Caco-2 (cell line): ENCODE results near the gene SCLT1. TPM values are rescaled to one million over a fixed set of nuclear protein-coding genes. Genes with fewer than 3 reads are reported as not detected.

Experiments
- BruUV-seq: library from RNA; stranded (reverse); fragments of 400-500 nt; replicated peaks from 2 replicates; lab custom pipeline; 2021; lab: Mats Ljungman, UMichigan
- CTCF ChIA-PET: fragments of 300-600 bp; sonication (Branson Sonifier 250); formaldehyde crosslinking; loops from one replicate; lab custom pipeline; 2022; ENCODE audit warnings: antibody characterized with exemption; lab: Charles Lee
- POLR2A ChIA-PET: fragments of 300-600 bp; sonication (Branson Sonifier 250); formaldehyde crosslinking; loops from one replicate; lab custom pipeline; 2022; ENCODE audit warnings: antibody characterized with exemption; lab: Charles Lee
- DNase-seq, 2 experiments: peaks; one replicate each; pipeline versions ENCODE4 v3.0.0 to v3.0.0-alpha.2; 2020 to 2022
- H3K27me3 ChIP-seq: replicated peaks from 2 replicates; pipeline ENCODE4 v1.6.0; 2011; ENCODE audit warnings: low read length; ENCODE audit not compliant: control insufficient read depth, insufficient read depth
- H3K36me3 ChIP-seq: 2 replicates; pipeline ENCODE4 v1.5.1; 2011; ENCODE audit warnings: low read length; ENCODE audit not compliant: control insufficient read depth, insufficient read depth
- H3K4me1 ChIP-seq: fragments of 250-450 bp; sonication (Bioruptor Pico); 2 replicates; pipeline ENCODE4 v1.5.1; 2020; ENCODE audit warnings: mild to moderate bottlenecking
- H3K4me3 ChIP-seq: 2 replicates; pipeline ENCODE4 v1.5.1; 2011; ENCODE audit warnings: low read depth, mild to moderate bottlenecking, control low read depth, low read length
- H3K9me3 ChIP-seq: fragments of 250-450 bp; sonication (Bioruptor Pico); 2 replicates; pipeline ENCODE4 v1.5.1; 2020; ENCODE audit warnings: mild to moderate bottlenecking, moderate library complexity
- H3K27ac Mint-ChIP-seq: one replicate; pipeline ENCODE4 v1.8.0; 2022; ENCODE audit warnings: mixed read lengths; ENCODE audit not compliant: unreplicated experiment
- H3K27me3 Mint-ChIP-seq: one replicate; pipeline ENCODE4 v1.8.0; 2022; ENCODE audit warnings: mixed read lengths; ENCODE audit not compliant: insufficient read depth, unreplicated experiment
- H3K36me3 Mint-ChIP-seq: one replicate; pipeline ENCODE4 v1.8.0; 2022; ENCODE audit warnings: mild to moderate bottlenecking, mixed read lengths; ENCODE audit not compliant: insufficient read depth, unreplicated experiment
- H3K4me1 Mint-ChIP-seq: one replicate; pipeline ENCODE4 v1.8.0; 2022; ENCODE audit warnings: low read depth, mixed read lengths; ENCODE audit not compliant: unreplicated experiment
- H3K4me3 Mint-ChIP-seq: one replicate; pipeline ENCODE4 v1.8.0; 2022; ENCODE audit warnings: mild to moderate bottlenecking, moderate library complexity, mixed read lengths; ENCODE audit not compliant: unreplicated experiment
- H3K9me3 Mint-ChIP-seq: one replicate; pipeline ENCODE4 v1.8.0; 2022; ENCODE audit warnings: mixed read lengths; ENCODE audit not compliant: unreplicated experiment
- CTCF ChIP-seq, 2 experiments: fragments of 200-600 bp in 1 of 2; IDR thresholded peaks; 1 replicate in 1 of 2; 2 replicates in 1 of 2; pipeline versions ENCODE4 v1.5.1 to v1.8.0; 2011 to 2022; ENCODE audit warnings: antibody characterized with exemption in 1 of 2, control low read depth in 1 of 2, inconsistent platforms in 1 of 2, low read depth in 1 of 2, low read length in 1 of 2, mild to moderate bottlenecking in 1 of 2, moderate library complexity in 1 of 2; ENCODE audit not compliant: insufficient read depth in 1 of 2, severe bottlenecking in 1 of 2, unreplicated experiment in 1 of 2
- intact Hi-C: fragments of 100-400 bp; cut with micrococcal nuclease; formaldehyde crosslinking; loops from one replicate; pipeline ENCODE4 v1.10.0; 2022; ENCODE audit not compliant: unreplicated experiment
- total RNA-seq: library from RNA; stranded (reverse); gene quantifications from 2 replicates; pipeline ENCODE4 v1.2.3, GENCODE V29; 2022

Gene SCLT1
- total RNA-seq, 1 experiment from 2014 or later = 9.3 TPM

GRCh38 chr4:128979934-128980333 lies 113.4 kb downstream of the SCLT1 start:
- Histone ChIP-seq H3K27me3 (no peaks in the 10 kb centered on the region), H3K4me3 (no peak overlapping the region), H3K36me3 (no peaks in the 10 kb centered on the region), H3K4me1 (no peaks in the 10 kb centered on the region), H3K9me3 (no peaks in the 10 kb centered on the region)
- DNase-seq = no peak
- CTCF ChIA-PET = no interaction called here
- H3K27me3 Mint-ChIP-seq = no peaks in the 10 kb centered on the region
- no peak for TF ChIP-seq CTCF (IDR thresholded peaks at IDR 0.05; ENCODE audit: insufficient read depth in 1 of 2, low read depth in 1 of 2, low read length in 1 of 2, severe bottlenecking in 1 of 2, unreplicated experiment in 1 of 2)
- H3K4me3 Mint-ChIP-seq = no peak overlapping the region
- intact Hi-C loops = no loop called here
- H3K36me3 Mint-ChIP-seq = no peaks in the 10 kb centered on the region
- no TSS peak for BruUV-seq
- H3K27ac Mint-ChIP-seq = no peak overlapping the region
- POLR2A ChIA-PET = no interaction called here
- no peaks in the 10 kb centered on the region for H3K9me3 Mint-ChIP-seq
- no peaks in the 10 kb centered on the region for H3K4me1 Mint-ChIP-seq

GRCh38 chr4:128978985-128979384 lies 114.4 kb downstream of the SCLT1 start:
- DNase-seq = no peak
- H3K4me1 ChIP-seq = no peaks in the 10 kb centered on the region
- Mint-ChIP-seq H3K36me3 (no peaks in the 10 kb centered on the region), H3K4me3 (no peak overlapping the region), H3K27me3 (no peaks in the 10 kb centered on the region), H3K27ac (no peak overlapping the region), H3K4me1 (no peaks in the 10 kb centered on the region), H3K9me3 (no peaks in the 10 kb centered on the region)
- TF ChIP-seq CTCF (IDR thresholded peaks at IDR 0.05; ENCODE audit: insufficient read depth in 1 of 2, low read depth in 1 of 2, low read length in 1 of 2, severe bottlenecking in 1 of 2, unreplicated experiment in 1 of 2) = no peak
- CTCF ChIA-PET = no interaction called here
- intact Hi-C loops = no loop called here
- no peaks in the 10 kb centered on the region for H3K9me3 ChIP-seq
- H3K36me3 ChIP-seq = no peaks in the 10 kb centered on the region
- POLR2A ChIA-PET = no interaction called here
- H3K27me3 ChIP-seq = no peaks in the 10 kb centered on the region
- H3K4me3 ChIP-seq = no peak overlapping the region
- BruUV-seq = no TSS peak

- Histone ChIP-seq H3K4me3 (no peak overlapping the region), H3K27me3 (no peaks in the 10 kb centered on the region), H3K36me3 (no peaks in the 10 kb centered on the region), H3K4me1 (no peaks in the 10 kb centered on the region), H3K9me3 (no peaks in the 10 kb centered on the region)
- POLR2A ChIA-PET = no interaction called here
- no peaks in the 10 kb centered on the region for H3K9me3 Mint-ChIP-seq
- H3K4me1 Mint-ChIP-seq = no peaks in the 10 kb centered on the region
- TF ChIP-seq CTCF (IDR thresholded peaks at IDR 0.05; ENCODE audit: insufficient read depth in 1 of 2, low read depth in 1 of 2, low read length in 1 of 2, severe bottlenecking in 1 of 2, unreplicated experiment in 1 of 2) = no peak
- intact Hi-C loops = no loop called here
- DNase-seq = no peak
- H3K36me3 Mint-ChIP-seq = no peaks in the 10 kb centered on the region
- CTCF ChIA-PET = no interaction called here
- no peaks in the 10 kb centered on the region for H3K27me3 Mint-ChIP-seq
- H3K4me3 Mint-ChIP-seq = no peak overlapping the region
- no TSS peak for BruUV-seq
- no peak overlapping the region for H3K27ac Mint-ChIP-seq
These were observed 119.2 kb downstream of the SCLT1 start for GRCh38 chr4:128974136-128974581.
